ENCODE results near the gene PNMA8C.
"Not testable (repeated sequence)": the region's sequence is repeated elsewhere in the genome, so short reads cannot be mapped to it uniquely, and the experiment has no call there.

Gene PNMA8C

DNA sequence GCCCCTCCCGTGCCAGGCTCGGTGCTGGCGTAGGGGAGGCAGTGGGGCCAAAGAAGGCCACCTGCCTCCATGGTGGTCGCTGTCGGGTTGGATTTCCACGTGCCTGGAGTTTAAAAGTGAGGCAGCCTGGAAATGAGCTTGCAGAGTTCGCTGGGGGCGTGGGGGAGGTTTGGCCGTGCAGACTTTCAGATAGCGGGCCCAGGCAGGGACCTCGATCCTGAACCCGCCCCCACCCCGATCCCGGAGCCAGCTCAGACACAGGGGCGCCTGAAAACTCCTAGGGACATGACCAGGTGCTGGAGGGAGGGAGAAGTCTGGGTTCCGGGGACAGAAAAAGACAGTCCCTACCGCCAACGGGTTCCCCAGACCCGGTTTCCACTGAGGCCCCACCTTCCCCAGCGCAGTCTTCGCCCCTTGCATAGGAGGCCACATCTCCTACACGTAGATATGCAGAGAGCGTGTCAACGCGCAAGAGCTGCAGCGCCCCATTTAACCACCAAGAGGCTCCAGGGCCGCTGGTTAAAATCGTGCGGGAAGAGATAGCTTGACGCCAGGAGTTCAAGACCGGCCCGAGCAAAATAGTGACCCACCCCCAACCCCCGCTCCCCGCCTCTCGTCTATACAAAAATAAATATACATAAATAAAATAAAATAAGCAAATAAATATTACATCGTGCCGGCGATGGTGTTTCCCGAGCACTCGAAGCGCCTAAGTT, 23.8 kb downstream of the PNMA8C start:
- Histone ChIP-seq H3K9me3 (ENCODE audit: insufficient read depth, low read length, severe bottlenecking) (no peaks in the 10 kb centered on the region), H3K4me2 (ENCODE audit: insufficient read depth, low read length) (no peak overlapping the region), H4K20me1 (ENCODE audit: insufficient read depth, low read length) (no peaks in the 10 kb centered on the region), H3K4me1 (ENCODE audit: insufficient read depth, low read length) (no peaks in the 10 kb centered on the region), H3K27ac (ENCODE audit: low read length) (no peak overlapping the region), H3K9ac (ENCODE audit: low read depth, low read length) (no peak overlapping the region), H3K27me3 (ENCODE audit: insufficient read depth, low read length, poor library complexity) (peaks cover 7% of the 10 kb centered on the region), H3K4me3 (ENCODE audit: low read depth in 1 of 2, low read length in 2 of 2) (no peak overlapping the region), H3K79me2 (ENCODE audit: insufficient read depth, low read length) (no peaks in the 10 kb centered on the region), H2AFZ (ENCODE audit: low read depth, low read length) (no peak overlapping the region), H3K36me3 (ENCODE audit: insufficient read depth, low read length) (no peaks in the 10 kb centered on the region)
- no peak for TF ChIP-seq EZH2 (IDR thresholded peaks at IDR 0.05; ENCODE audit: borderline replicate concordance, low read depth, low read length, severe bottlenecking)
- TF ChIP-seq, protein P1, sequence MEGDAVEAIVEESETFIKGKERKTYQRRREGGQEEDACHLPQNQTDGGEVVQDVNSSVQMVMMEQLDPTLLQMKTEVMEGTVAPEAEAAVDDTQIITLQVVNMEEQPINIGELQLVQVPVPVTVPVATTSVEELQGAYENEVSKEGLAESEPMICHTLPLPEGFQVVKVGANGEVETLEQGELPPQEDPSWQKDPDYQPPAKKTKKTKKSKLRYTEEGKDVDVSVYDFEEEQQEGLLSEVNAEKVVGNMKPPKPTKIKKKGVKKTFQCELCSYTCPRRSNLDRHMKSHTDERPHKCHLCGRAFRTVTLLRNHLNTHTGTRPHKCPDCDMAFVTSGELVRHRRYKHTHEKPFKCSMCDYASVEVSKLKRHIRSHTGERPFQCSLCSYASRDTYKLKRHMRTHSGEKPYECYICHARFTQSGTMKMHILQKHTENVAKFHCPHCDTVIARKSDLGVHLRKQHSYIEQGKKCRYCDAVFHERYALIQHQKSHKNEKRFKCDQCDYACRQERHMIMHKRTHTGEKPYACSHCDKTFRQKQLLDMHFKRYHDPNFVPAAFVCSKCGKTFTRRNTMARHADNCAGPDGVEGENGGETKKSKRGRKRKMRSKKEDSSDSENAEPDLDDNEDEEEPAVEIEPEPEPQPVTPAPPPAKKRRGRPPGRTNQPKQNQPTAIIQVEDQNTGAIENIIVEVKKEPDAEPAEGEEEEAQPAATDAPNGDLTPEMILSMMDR (IDR thresholded peaks at IDR 0.05; ENCODE audit: borderline replicate concordance, extremely low read depth, low read length, poor library complexity, severe bottlenecking) = no peak
- DNase-seq (no peak), ATAC-seq (ENCODE audit: insufficient read depth, low read depth) (no peak)

DNA sequence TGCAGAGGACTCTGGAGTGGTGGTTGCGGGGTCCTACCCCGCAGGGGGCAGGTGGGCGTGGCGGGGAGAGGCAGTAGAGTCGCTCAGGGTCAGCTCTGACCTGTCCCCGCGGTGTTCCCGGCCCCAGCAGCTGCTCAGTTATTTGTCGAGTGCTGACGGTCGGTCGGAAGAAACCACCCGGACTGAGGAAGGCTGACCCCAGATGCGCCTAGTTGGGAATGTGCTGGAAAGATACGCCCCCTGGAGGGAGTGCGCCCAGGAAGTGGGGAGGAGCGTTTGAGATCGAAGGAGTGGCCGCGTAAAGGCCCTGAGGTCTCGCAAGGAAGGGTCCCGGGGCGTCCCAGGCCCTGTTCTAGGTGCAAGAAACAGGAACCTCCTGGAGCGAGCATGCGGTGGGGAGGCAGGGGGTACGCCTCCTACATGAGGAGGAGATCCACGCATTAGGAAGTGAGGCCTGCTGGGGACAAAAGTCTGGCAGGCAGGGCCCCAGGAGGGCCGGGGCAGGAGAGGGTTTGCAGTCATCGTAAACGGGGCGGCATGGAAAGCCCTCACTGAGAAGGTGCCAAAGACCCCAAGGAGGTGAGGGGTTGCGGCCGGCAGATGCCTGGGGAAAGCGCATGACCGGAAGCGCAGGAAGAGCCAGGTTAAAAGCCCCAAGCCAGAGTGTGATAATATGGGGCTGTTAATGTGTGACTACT, 24.5 kb downstream of the PNMA8C start:
- no peak for ATAC-seq (ENCODE audit: insufficient read depth, low read depth)
- no peak for DNase-seq
- H2AFZ ChIP-seq (ENCODE audit: low read depth, low read length) = no peak overlapping the region

GRCh38 chr19:46402725-46403124, 26.0 kb downstream of the PNMA8C start:
- Histone ChIP-seq H3K4me1 (ENCODE audit: insufficient read depth, low read length) (no peaks in the 10 kb centered on the region), H3K4me3 (ENCODE audit: low read depth in 1 of 2, low read length in 2 of 2) (no peak overlapping the region), H3K27me3 (ENCODE audit: insufficient read depth, low read length, poor library complexity) (peaks cover 3% of the 10 kb centered on the region), H3K4me2 (ENCODE audit: insufficient read depth, low read length) (no peak overlapping the region), H2AFZ (ENCODE audit: low read depth, low read length) (no peak overlapping the region), H4K20me1 (ENCODE audit: insufficient read depth, low read length) (no peaks in the 10 kb centered on the region), H3K9ac (ENCODE audit: low read depth, low read length) (no peak overlapping the region), H3K27ac (ENCODE audit: low read length) (no peak overlapping the region), H3K36me3 (ENCODE audit: insufficient read depth, low read length) (no peaks in the 10 kb centered on the region), H3K79me2 (ENCODE audit: insufficient read depth, low read length) (no peaks in the 10 kb centered on the region), H3K9me3 (ENCODE audit: insufficient read depth, low read length, severe bottlenecking) (no peaks in the 10 kb centered on the region)
- DNase-seq (no peak), ATAC-seq (ENCODE audit: insufficient read depth, low read depth) (no peak)
- TF ChIP-seq, protein P1 (IDR thresholded peaks at IDR 0.05; ENCODE audit: borderline replicate concordance, extremely low read depth, low read length, poor library complexity, severe bottlenecking) = no peak
- no peak for TF ChIP-seq EZH2 (IDR thresholded peaks at IDR 0.05; ENCODE audit: borderline replicate concordance, low read depth, low read length, severe bottlenecking)

More for the DNA sequence above, 24.5 kb downstream of the PNMA8C start:
- Histone ChIP-seq H3K36me3 (ENCODE audit: insufficient read depth, low read length) (no peaks in the 10 kb centered on the region), H3K4me3 (ENCODE audit: low read depth in 1 of 2, low read length in 2 of 2) (no peak overlapping the region), H3K9ac (ENCODE audit: low read depth, low read length) (no peak overlapping the region), H4K20me1 (ENCODE audit: insufficient read depth, low read length) (no peaks in the 10 kb centered on the region), H3K4me1 (ENCODE audit: insufficient read depth, low read length) (no peaks in the 10 kb centered on the region), H3K4me2 (ENCODE audit: insufficient read depth, low read length) (no peak overlapping the region), H3K9me3 (ENCODE audit: insufficient read depth, low read length, severe bottlenecking) (no peaks in the 10 kb centered on the region), H3K79me2 (ENCODE audit: insufficient read depth, low read length) (no peaks in the 10 kb centered on the region), H3K27me3 (ENCODE audit: insufficient read depth, low read length, poor library complexity) (peaks cover 7% of the 10 kb centered on the region), H3K27ac (ENCODE audit: low read length) (no peak overlapping the region)
- TF ChIP-seq, protein P1 (IDR thresholded peaks at IDR 0.05; ENCODE audit: borderline replicate concordance, extremely low read depth, low read length, poor library complexity, severe bottlenecking) = no peak
- no peak for TF ChIP-seq EZH2 (IDR thresholded peaks at IDR 0.05; ENCODE audit: borderline replicate concordance, low read depth, low read length, severe bottlenecking)

DNA sequence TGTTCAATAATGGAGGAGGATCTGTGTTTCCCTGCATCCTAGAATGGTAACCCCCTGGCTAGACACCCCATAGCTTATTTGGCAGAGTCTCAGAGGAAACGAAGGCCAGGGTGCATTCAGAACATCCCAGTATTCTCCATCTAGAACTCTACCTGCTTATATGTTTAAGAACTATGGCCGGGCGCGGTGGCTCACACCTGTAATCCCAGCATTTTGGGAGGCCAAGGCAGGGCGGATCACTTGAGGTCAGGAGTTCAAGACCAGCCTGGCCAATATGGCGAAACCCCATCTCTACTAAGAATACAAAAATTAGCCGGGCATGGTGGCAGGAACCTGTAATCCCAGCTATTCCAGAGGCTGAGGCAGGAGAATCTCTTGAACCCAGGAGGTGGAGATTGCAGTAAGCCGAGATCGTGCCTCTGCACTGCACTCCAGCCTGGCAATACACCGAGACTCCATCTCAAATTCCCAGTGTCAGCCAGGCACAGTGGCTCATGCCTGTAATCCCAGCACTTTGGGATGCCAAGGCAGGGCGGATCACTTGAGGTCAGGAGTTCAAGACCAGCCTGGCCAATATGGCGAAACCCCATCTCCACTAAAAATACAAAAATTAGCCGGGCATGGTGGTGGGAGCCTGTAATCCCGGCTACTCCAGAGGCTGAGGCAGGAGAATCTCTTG, 30.8 kb downstream of the PNMA8C start:
- not testable (repeated sequence) for H3K27ac ChIP-seq (ENCODE audit: low read length); H3K4me1 ChIP-seq (ENCODE audit: insufficient read depth, low read length); H3K4me2 ChIP-seq (ENCODE audit: insufficient read depth, low read length); H3K9me3 ChIP-seq (ENCODE audit: insufficient read depth, low read length, severe bottlenecking); H3K79me2 ChIP-seq (ENCODE audit: insufficient read depth, low read length); H3K27me3 ChIP-seq (ENCODE audit: insufficient read depth, low read length, poor library complexity); H3K4me3 ChIP-seq (ENCODE audit: low read depth in 1 of 2, low read length in 2 of 2); H3K36me3 ChIP-seq (ENCODE audit: insufficient read depth, low read length); H3K9ac ChIP-seq (ENCODE audit: low read depth, low read length); H4K20me1 ChIP-seq (ENCODE audit: insufficient read depth, low read length); H2AFZ ChIP-seq (ENCODE audit: low read depth, low read length); DNase-seq; ATAC-seq (ENCODE audit: insufficient read depth, low read depth)

Measured in DND-41 (cell line).